GM18951 (cell line): Measurements from ENCODE around the gene OR6T1.

Experiments
- POLR2A ChIP-seq: IDR thresholded peaks from 4 replicates; pipeline ENCODE4 v1.6.1; 2011; ENCODE audit warnings: mild to moderate bottlenecking; ENCODE audit not compliant: insufficient read length, insufficient read depth; ENCODE audit errors: extremely low read depth
- in situ Hi-C: fragments of 300-500 bp; cut with MboI; formaldehyde crosslinking; loops from one replicate; pipeline ENCODE4 v1.12.0; 2022; ENCODE audit warnings: low sequenced_read_pairs, mixed read lengths, inconsistent platforms; ENCODE audit not compliant: unreplicated experiment

Gene OR6T1, protein sequence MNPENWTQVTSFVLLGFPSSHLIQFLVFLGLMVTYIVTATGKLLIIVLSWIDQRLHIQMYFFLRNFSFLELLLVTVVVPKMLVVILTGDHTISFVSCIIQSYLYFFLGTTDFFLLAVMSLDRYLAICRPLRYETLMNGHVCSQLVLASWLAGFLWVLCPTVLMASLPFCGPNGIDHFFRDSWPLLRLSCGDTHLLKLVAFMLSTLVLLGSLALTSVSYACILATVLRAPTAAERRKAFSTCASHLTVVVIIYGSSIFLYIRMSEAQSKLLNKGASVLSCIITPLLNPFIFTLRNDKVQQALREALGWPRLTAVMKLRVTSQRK

DNA sequence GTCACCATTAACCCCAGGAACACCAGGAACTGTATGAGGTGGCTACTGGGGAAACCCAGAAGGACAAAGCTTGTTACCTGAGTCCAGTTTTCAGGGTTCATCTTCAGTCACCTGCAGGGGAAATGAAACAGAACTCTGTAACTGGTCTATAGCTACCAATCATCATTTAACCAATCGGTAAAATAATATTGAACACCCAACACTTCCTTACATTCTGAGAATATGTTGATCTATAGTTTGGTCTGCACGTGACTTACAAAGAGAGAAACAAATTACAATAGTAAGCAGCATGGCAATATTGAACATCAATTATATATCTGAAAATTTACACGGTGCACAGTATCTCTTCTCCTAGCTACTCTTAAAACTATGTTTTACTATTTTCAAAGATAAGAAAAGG is at the start of gene OR6T1:
Gene OR6T1, minus strand, starts transcription at position 101 of the 400 bp plus-strand sequence. Its CDS starts 0 bp downstream, at position 101.
- TF ChIP-seq POLR2A = no peak
- in situ Hi-C loops = no loop called here

DNA sequence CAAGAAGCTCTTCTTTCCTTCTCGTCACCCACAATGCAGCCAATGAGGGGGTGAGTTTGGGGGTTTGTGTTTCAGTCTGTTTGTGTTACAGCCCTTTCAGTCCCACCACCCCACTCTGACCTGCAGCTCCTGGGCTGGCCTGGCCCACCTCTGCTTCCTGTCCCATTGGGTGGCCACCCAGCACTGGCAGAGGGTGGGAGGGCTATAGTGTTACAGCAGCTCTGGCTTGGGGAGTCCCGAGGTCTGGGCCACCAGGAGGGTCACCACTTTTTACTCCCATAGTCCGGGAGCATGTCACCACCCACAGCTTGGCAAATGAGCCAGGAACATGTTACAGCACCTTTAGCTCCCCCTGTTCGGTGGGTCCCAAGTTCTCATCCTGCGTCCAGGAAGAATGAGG is 35.7 kb upstream of the OR6T1 start:
- in situ Hi-C loops = no loop called here
- TF ChIP-seq POLR2A = no peak

DNA sequence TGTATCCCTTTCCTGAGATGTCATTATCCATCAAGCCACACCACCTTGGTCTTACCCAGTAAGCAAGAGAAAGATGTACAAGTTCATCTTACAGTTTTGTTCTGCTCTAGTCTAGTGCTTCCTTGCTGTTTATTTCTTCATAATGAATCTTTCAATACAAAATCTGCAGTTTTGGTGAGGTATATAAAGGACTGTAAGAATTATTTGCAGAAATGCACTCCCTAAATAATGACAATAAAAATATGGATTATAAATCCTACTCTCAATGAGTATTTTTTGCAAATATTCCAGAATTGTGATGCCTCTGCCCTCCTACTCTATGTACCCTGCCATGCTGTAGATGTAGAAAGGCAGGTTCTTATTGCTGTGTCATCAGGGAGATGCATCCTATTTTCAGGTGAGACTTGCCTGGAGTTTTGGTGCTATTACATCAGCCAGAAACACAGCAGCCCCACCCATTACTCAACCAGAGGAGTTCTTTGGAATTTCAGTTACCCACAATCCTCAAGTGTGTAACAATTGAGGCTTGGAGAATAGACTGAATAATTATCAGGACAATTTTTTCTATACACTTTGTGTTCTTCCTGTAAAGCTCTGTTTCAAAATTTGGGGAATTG is 34.2 kb upstream of the OR6T1 start, which contains the start of gene OR10S1:
Gene OR10S1, minus strand, starts transcription at position 51 of the 617 bp plus-strand sequence. CDS start 117 bp downstream, outside the sequence.
- no peak for TF ChIP-seq POLR2A
- in situ Hi-C loops = no loop called here

DNA sequence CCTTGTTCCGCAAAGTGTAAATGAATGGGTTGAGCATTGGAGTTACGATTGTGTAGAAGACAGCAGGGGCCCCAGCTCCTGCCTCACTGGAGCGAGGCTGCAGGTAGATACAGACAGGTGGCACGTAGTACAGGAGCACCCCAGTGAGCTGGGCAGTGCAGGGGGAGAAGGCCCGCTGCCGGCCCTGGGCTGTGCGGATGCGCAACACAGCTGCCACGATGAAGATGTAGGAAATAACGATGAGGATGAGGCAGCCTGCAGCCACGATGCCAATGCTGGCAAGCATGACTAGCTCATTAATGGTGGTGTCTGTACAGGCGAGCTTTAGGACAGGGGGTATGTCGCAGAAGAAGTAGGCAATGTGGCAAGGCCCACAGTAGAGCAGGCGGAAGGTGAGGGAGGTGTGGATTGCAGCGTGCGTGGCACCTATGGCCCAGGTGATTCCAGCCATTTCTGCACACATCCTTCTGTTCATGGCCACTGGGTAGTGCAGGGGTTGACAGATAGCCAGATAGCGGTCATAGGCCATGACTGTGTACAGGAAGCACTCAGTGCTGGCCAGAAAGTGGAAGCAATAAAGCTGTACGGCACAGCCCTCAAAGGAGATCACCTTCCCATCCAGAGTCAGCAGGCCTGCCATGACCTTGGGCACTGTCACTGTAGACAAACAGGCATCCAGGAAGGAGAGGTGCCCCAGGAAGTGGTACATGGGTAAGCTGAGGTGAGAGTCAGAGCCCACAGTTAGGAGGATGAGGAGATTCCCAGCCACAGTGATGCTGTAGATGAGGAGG is 33.3 kb upstream of the OR6T1 start:
- TF ChIP-seq POLR2A = no peak
- in situ Hi-C loops = no loop called here

DNA sequence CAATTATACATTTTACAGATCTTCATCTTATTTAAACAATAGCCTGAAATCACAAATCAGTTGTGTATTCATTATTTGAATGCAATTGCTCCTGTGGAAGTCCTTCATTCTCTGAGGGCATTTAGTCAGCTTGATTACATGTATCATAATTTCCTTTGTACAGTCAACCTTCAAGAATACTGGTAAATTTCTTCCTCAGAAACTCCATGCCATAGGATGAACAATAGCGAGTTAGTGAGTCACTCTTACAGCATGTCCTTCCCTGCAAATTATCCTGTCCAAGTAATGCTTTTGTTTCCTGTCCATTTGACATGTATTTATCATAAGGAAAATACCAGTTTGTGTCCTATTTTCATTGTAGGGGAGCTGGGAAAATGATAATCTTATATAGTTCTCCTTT is 30.2 kb upstream of the OR6T1 start:
- TF ChIP-seq POLR2A = no peak
- in situ Hi-C loops = no loop called here

DNA sequence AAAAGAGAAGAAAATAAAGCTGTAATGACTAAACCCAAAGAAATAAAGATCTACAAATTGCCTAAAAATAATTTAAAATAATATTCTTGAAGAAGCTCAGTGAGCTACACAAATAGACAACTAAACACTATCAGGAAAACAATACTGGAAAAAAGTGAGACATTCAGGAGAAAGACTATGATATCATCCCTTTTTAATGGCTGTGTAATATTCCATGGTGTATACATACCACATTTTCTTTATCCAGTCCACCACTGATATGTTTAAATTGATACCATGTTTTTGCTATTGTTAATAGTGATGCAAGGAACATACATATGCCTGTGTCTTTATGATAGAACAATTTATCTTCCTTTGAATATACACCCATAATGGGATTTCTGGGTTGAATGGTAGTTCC is 13.1 kb upstream of the OR6T1 start:
- in situ Hi-C loops = no loop called here
- no peak for TF ChIP-seq POLR2A

DNA sequence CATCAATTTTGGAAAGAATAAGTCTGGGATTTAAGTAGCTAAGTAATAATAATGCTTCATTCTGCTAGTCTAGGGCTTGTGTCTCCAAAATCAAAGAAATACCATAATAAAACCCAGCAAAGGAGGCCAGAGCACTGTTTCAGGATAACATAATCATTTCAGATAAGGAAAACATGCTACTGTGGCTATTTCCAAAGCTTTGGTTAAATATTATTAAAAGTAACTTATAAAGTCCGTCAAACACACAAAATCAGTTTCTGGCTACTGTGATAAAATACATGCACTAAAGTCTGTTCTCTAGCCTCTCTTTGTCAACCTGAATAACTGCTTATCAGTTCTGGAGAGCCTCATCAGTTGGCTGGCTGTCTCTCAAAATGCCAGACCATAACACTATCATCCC is 1.5 kb upstream of the OR6T1 start:
- TF ChIP-seq POLR2A = no peak
- in situ Hi-C loops = no loop called here

DNA sequence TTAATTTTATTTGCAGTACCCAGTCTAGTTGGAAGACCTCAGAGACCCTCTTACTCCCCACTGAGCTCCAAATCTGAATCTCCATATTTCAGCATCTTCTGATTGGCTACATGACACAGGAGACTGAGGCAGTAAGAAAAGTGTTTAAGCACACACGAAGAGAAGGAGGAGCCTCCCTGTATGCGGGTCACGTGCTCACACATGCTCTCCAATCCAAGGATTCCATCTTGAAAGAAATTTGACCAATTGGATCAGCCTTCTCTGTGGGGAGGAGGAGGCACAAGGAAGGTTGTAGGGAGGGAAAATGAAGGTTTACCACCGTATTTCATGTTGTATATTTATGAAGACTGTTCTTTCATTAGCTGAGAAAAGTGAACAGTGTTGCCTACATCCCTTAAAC is 1.2 kb downstream of the OR6T1 start:
- no peak for TF ChIP-seq POLR2A
- in situ Hi-C loops = no loop called here

DNA sequence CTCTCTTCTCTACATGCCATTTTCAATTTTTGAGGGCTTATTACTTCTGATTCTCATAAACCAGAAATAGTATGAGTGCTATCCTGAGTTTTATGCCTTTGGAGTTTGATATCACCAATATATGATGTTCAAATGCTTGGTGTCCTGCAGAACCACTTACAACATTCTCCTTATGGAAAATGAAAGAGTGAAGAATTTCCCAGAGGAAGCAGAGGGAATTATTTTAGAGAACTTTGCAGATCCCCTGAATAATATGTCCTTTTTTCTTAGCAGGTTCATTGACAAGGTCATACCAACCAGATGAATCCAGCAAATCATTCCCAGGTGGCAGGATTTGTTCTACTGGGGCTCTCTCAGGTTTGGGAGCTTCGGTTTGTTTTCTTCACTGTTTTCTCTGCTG is 4.3 kb downstream of the OR6T1 start, which contains the start of gene OR4D5:
Gene OR4D5, plus strand, starts transcription at position 301 of the 400 bp plus-strand sequence. Its CDS starts 0 bp downstream, at position 301.
- in situ Hi-C loops = no loop called here
- TF ChIP-seq POLR2A = no peak

DNA sequence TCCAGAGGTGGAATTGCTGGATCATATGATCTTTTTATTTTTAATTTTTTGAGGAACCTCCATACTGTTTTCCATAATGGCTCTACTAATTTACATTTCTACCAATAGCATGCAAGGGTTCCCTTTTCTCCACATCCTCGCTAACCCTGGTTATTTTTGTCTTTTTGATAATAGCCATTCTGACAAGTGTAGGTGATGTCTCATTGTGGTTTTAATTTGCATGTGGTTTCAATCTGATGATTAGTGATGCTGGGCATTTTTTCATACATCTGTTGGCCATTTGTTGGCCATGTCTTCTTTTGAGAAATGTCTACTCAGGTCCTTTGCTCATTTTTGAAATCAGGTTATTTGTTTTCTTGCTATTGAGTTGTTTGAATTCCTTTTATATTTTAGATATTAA is 19.6 kb downstream of the OR6T1 start:
- TF ChIP-seq POLR2A = no peak
- in situ Hi-C loops = no loop called here

DNA sequence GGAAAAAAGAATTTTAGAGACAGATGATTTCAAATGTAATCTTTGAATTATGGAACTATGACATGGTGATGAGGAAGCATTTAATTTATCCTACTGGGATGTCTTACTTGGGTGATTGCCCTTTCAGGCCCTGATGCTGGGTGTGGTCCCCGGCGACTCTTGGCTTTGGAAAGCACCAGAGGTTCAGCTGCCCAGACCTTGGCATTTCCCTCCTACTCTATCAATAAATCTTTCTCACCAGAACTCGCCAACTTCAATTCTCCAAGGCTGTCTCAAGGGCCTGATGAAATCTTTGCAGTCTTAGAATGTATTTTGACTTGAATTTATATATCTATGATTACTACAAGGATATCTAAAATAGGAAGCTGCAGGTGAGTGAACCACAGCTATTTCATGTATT is 22.7 kb downstream of the OR6T1 start:
- in situ Hi-C loops = no loop called here

DNA sequence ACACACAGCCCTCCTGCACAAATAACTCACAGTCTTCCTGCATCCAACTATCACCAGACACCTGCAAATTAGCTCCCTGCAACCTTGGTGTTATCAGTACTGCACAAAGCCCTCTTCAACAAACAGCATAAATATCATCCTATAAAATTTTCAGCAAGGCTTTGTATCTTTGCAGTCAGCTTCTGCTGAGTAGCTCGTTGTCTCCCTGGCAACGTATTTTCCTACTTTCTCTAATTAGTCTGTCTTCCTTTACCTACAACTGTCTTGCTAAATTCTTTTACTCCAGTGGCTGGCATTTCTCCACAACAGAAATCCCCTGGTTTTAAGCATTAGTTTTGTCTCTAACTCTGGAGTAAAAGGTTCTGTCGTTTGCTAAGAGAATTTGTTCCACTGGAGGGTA is 37.8 kb downstream of the OR6T1 start:
- TF ChIP-seq POLR2A = no peak
- in situ Hi-C loops = no loop called here

More for the DNA sequence above, 22.7 kb downstream of the OR6T1 start:
- no peak for TF ChIP-seq POLR2A

DNA sequence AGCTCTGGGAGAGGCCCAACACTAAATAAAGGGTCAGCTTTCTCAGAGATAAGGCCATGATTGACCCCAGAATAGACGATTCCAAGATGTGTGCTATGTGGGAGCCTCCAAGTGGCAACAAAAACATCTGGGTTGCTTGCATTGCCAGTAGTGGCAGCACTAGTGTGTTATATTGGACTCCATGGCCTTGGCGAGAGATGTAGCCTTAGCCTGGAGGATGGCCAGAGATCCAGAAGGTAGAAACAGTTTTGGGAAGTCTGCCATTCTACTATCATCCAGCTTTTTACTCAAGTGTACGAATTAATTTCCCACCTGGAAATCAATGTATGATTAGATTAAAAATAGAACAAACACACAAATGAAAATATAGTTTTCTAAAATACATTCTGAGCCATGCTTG is 38.7 kb downstream of the OR6T1 start:
- no peak for TF ChIP-seq POLR2A
- in situ Hi-C loops = no loop called here
